HL-60 (cell line): ENCODE measurements around the gene LYPD1.

Experiments
- DNase-seq, 2 experiments: peaks; one replicate each; pipeline ENCODE4 v3.0.0-alpha.2; 2010 to 2020; ENCODE audit warnings: low read depth in 1 of 2, low spot score in 1 of 2
- H3K27ac ChIP-seq: fragments of 250-450 bp; sonication (Bioruptor Pico); replicated peaks from 2 replicates; pipeline ENCODE4 v1.5.1; 2020; ENCODE audit warnings: mild to moderate bottlenecking, moderate library complexity
- H3K27me3 ChIP-seq: fragments of 250-450 bp; sonication (Bioruptor Pico); 2 replicates; pipeline ENCODE4 v1.5.1; 2021; ENCODE audit warnings: mild to moderate bottlenecking, moderate library complexity; ENCODE audit not compliant: insufficient read depth, poor library complexity, severe bottlenecking
- H3K4me3 ChIP-seq: replicated peaks from 2 replicates; pipeline ENCODE4 v1.5.1; 2011; ENCODE audit warnings: mild to moderate bottlenecking, control low read depth, low read length; ENCODE audit not compliant: insufficient read depth
- GABPA ChIP-seq: IDR thresholded peaks from 2 replicates; pipeline ENCODE4 v1.6.1; 2012; ENCODE audit warnings: low read depth
- POLR2AphosphoS5 ChIP-seq: IDR thresholded peaks from 2 replicates; pipeline ENCODE4 v1.6.1; 2012; ENCODE audit warnings: low read depth
- SPI1 ChIP-seq: IDR thresholded peaks from 2 replicates; pipeline ENCODE4 v1.6.1; 2012; ENCODE audit warnings: low read depth, mild to moderate bottlenecking, borderline replicate concordance
- TF ChIP-seq, protein P1 (sequence below): IDR thresholded peaks from 2 replicates; pipeline ENCODE4 v1.6.1; 2012; ENCODE audit warnings: low read depth; ENCODE audit not compliant: insufficient replicate concordance
- TF ChIP-seq, protein P2 (sequence below): IDR thresholded peaks from one replicate; pipeline ENCODE4 v1.5.1; 2011; ENCODE audit warnings: low read length, control low read depth, inconsistent platforms; ENCODE audit not compliant: insufficient read depth

The LYPD1 gene

DNA sequence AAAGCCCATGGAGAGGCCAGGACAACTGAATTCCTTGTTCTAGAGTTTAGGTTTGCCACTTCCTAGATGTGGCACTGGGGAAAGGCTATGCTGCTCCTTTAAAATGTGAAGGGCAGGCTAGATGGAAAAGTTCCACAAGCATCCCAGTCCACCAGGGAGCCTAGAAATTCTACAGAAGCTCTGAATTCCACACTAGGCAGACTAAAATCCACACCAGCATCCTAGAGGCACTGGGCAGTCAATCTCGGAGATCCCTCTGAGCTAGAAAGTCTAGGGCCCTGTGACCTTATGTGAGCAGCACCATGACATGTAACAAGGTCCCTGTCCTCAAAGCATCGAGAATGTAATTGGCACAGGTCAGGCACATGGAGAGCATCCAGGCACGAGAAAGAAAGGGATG lies 71.5 kb downstream of the LYPD1 start:
- H3K27me3 ChIP-seq: peaks cover 2% of the 10 kb centered on the region
- no peak overlapping the region for H3K4me3 ChIP-seq
- TF ChIP-seq GABPA (no peak), POLR2AphosphoS5 (no peak), SPI1 (no peak)
- TF ChIP-seq, protein P1, sequence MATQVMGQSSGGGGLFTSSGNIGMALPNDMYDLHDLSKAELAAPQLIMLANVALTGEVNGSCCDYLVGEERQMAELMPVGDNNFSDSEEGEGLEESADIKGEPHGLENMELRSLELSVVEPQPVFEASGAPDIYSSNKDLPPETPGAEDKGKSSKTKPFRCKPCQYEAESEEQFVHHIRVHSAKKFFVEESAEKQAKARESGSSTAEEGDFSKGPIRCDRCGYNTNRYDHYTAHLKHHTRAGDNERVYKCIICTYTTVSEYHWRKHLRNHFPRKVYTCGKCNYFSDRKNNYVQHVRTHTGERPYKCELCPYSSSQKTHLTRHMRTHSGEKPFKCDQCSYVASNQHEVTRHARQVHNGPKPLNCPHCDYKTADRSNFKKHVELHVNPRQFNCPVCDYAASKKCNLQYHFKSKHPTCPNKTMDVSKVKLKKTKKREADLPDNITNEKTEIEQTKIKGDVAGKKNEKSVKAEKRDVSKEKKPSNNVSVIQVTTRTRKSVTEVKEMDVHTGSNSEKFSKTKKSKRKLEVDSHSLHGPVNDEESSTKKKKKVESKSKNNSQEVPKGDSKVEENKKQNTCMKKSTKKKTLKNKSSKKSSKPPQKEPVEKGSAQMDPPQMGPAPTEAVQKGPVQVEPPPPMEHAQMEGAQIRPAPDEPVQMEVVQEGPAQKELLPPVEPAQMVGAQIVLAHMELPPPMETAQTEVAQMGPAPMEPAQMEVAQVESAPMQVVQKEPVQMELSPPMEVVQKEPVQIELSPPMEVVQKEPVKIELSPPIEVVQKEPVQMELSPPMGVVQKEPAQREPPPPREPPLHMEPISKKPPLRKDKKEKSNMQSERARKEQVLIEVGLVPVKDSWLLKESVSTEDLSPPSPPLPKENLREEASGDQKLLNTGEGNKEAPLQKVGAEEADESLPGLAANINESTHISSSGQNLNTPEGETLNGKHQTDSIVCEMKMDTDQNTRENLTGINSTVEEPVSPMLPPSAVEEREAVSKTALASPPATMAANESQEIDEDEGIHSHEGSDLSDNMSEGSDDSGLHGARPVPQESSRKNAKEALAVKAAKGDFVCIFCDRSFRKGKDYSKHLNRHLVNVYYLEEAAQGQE: no peak
- TF ChIP-seq, protein P2, sequence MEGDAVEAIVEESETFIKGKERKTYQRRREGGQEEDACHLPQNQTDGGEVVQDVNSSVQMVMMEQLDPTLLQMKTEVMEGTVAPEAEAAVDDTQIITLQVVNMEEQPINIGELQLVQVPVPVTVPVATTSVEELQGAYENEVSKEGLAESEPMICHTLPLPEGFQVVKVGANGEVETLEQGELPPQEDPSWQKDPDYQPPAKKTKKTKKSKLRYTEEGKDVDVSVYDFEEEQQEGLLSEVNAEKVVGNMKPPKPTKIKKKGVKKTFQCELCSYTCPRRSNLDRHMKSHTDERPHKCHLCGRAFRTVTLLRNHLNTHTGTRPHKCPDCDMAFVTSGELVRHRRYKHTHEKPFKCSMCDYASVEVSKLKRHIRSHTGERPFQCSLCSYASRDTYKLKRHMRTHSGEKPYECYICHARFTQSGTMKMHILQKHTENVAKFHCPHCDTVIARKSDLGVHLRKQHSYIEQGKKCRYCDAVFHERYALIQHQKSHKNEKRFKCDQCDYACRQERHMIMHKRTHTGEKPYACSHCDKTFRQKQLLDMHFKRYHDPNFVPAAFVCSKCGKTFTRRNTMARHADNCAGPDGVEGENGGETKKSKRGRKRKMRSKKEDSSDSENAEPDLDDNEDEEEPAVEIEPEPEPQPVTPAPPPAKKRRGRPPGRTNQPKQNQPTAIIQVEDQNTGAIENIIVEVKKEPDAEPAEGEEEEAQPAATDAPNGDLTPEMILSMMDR: no peak
- H3K27ac ChIP-seq: no peak overlapping the region
- no peak for DNase-seq

DNA sequence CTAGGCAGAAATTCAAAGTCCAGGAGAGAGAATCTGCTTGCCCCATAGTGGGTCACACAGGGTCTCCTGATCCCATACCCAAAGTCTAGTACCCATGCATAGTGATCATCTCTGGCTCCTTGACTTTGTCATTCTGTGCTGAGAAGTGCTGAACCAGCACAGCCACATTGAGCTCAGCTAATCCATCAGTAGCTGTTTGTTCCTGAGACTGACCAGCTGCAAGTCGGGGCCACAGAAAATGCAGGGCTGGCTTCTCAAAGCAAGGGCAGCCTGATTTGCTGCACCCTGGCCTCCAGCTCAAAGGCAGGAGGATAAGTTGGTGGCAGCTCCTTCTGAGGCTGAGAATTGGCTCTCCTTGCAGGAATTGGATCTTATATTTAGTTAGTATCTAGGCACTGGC lies 72.2 kb downstream of the LYPD1 start:
- no peak overlapping the region for H3K27ac ChIP-seq
- peaks cover 2% of the 10 kb centered on the region for H3K27me3 ChIP-seq
- no peak overlapping the region for H3K4me3 ChIP-seq
- TF ChIP-seq POLR2AphosphoS5: no peak
- TF ChIP-seq GABPA: no peak
- TF ChIP-seq, protein P1: no peak
- TF ChIP-seq, protein P2: no peak
- TF ChIP-seq SPI1: no peak
- no peak for DNase-seq

DNA sequence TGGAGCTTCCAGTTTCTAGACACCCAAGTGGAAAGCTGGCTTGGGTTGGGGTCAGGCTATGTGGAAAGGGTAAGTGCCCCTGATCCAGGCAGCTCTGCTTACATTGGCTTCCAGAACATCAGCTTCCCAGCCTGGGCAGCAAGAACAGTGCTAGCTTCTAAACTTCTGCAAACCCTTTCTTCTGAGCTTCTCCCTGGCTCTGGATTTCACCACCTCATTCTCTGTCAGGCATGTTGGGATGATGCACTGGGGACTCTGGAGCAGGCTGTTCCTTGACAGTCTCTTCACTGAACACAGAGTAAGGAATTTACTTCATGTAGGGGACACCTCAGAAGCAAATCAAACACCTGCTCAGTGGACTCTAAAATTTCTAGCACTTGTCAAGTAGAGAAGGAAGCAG lies 72.8 kb downstream of the LYPD1 start:
- no peak for TF ChIP-seq POLR2AphosphoS5
- TF ChIP-seq, protein P1: no peak
- TF ChIP-seq, protein P2: no peak
- no peak for TF ChIP-seq GABPA
- H3K27ac ChIP-seq: no peak overlapping the region
- no peak overlapping the region for H3K4me3 ChIP-seq
- H3K27me3 ChIP-seq: peaks cover 2% of the 10 kb centered on the region
- DNase-seq: no peak
